Measurements from ENCODE around the gene PILRB. TPM values are rescaled to one million over a fixed set of nuclear protein-coding genes. Genes with fewer than 3 reads are reported as not detected.
A peak's percentile ranks its signal among the peaks of the same experiment; 100 is the strongest.

Gene PILRB
- total RNA-seq, 1 donor from 2014 or later, result 15.0 TPM

DNA sequence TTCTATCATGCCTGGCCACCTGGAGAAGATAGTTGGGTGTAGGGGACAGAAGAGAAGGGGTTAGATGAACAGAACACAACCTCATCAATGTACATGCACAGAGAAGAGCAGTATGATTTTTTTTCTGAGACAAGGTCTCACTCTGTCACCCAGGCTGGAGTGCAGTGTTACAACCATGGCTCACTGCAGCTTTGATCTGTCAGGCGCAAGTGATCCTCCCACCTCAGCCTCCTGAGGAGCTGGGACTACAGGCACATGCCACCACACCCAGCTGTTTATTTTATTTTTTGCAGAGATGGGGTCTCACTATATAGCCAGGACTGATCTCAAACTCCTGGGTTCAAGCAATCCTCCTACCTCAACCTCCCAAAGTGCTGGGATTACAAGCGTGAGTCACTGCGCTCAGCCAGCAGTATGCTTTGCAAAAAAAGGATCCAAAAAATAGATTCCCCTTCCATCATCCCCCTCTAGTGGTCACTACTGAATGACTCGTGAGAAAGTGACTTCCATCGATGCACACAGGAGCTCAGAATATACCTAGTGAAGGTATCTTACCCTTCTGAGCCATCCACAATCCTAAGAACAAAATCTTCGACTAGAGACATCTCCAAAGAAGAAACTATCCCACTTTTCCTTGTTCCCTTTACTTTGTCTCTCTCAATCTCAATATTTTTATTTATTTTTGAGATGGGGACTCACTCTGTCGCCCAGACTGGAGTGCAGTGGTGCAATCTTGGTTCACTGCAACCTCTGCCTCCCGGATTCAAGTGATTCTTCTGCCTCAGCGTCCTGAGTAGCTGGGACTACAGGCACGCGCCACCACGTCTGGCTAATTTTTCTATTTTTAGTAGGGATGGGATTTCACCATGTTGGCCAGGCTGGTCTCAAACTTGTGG, 49.6 kb downstream of the PILRB start:
- peak; percentile 80 for ATAC-seq

DNA sequence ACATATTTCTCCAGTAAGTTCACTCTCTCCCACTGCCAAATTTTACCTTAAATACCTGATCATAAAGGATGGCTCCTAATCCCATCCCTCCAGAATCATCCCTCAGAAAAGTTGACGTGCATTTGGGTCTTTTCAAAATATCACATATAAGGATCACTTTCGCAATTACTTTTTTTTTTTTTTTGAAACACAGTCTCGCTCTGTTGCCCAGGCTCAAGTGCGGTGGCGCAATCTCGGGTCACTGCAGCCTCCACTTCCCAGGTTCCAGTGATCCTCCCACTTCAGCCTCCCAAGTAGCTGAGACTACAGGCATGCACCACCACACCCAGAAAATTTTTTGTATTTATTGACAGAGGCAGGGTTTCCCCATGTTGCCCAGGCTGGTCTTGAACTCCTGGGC, 53.2 kb downstream of the PILRB start:
- ATAC-seq, result no peak

DNA sequence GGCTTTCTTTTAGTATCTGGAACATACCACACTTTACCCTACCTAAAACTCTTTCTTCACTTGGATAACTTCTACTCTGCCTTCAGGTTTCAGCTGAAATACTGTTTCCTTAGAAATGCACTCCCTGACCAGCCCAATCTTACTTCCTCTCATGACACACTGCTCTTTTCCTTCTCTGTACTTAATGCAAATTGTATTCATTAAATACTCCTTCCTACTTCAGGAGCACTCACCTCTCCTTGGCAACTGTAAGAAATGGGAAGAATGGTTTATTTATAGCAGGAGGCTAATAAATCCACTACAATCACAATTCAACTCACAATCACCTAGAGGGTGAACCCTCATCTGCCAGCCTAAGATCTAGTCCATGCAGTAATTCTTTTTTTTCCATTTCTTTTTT, 55.4 kb downstream of the PILRB start:
- ATAC-seq, result peak; percentile 38

DNA sequence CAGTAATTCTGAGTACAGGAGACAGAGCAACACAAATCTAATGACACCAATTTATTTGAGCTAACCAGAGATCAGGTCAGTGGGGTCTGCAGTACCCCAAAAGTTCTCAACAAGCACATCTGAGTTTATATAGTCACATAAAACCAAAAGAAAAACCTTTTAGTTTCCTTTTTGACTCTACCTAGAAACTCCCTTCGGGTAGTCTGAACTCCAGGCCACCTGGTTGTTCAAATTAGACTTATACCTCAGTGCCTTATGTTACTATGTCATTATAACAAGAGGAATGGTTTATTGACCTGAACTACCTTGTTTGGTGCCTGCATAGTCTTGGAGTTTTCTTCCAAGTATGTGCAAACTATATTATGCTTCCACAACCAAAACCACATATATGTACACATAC, 56.0 kb downstream of the PILRB start:
- ATAC-seq, result no peak

DNA sequence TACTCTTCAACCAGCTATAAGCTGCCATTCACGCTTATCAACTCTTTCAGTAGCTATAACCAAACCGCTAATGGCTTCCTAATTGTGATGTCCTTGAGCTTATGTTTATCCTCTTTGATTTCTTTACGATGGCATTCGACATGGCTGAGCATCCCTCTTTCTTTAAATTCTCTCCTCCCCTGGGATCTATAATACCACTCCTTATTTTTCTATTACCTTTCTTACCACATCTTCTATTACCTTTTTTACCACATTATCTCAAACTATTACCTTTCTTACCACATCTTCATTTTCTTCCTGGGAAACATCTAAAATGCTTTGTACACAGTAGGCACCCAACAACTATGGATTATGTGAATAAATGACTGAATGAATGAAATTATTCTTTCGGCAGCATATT, 57.5 kb downstream of the PILRB start:
- ATAC-seq, result no peak

Other genes starting within 250 kb of the PILRB start
- gene TAF6, start 238.8 kb upstream of the PILRB start, total RNA-seq, result 23.3 TPM
- gene CNPY4, start 238.5 kb upstream of the PILRB start, total RNA-seq, result 3.4 TPM
- 1.7 TPM for gene MBLAC1, start 231.2 kb upstream of the PILRB start, total RNA-seq
- gene LAMTOR4, start 209.2 kb upstream of the PILRB start, total RNA-seq, result 71.1 TPM
- 16.3 TPM for gene TRAPPC14, start 199.4 kb upstream of the PILRB start, total RNA-seq
- 5.6 TPM for gene GAL3ST4, start 189.5 kb upstream of the PILRB start, total RNA-seq
- 0.20 TPM for gene GPC2, start 180.7 kb upstream of the PILRB start, total RNA-seq
- gene STAG3, start 180.2 kb upstream of the PILRB start, total RNA-seq, result 0.48 TPM
- 0.36 TPM for gene PVRIG, start 138.2 kb upstream of the PILRB start, total RNA-seq
- not detected for gene SPDYE3, start 50.4 kb upstream of the PILRB start, total RNA-seq
- 2.7 TPM for gene PILRA, start 15.4 kb downstream of the PILRB start, total RNA-seq
- gene ZCWPW1, start 70.6 kb downstream of the PILRB start, total RNA-seq, result 1.4 TPM
- gene MEPCE, start 71.7 kb downstream of the PILRB start, total RNA-seq, result 22.3 TPM
- gene PPP1R35, start 78.4 kb downstream of the PILRB start, total RNA-seq, result 27.4 TPM
- 0.24 TPM for gene SPACDR, start 106.1 kb downstream of the PILRB start, total RNA-seq
- gene TSC22D4, start 121.1 kb downstream of the PILRB start, total RNA-seq, result 31.1 TPM
- gene NYAP1, start 125.8 kb downstream of the PILRB start, total RNA-seq, result 0.16 TPM
- gene AGFG2, start 181.1 kb downstream of the PILRB start, total RNA-seq, result 19.5 TPM
- 0.32 TPM for gene SAP25, start 215.8 kb downstream of the PILRB start, total RNA-seq
- 19.3 TPM for gene LRCH4, start 228.0 kb downstream of the PILRB start, total RNA-seq
- 0.32 TPM for gene FBXO24, start 228.2 kb downstream of the PILRB start, total RNA-seq
- 5.2 TPM for gene PCOLCE, start 244.2 kb downstream of the PILRB start, total RNA-seq

Data from esophagus mucosa (tissue), 1 donor.